NB4 (cell line): Measurements from ENCODE around the gene VMAC.

Experiments
- DNase-seq: peaks from one replicate; pipeline ENCODE4 v3.0.0; 2010; ENCODE audit warnings: low read depth
- H3K4me3 ChIP-seq: one replicate; pipeline ENCODE4 v1.5.1; 2011; ENCODE audit warnings: mild to moderate bottlenecking, low read depth, low read length, moderate library complexity
- CTCF ChIP-seq: IDR thresholded peaks from one replicate; pipeline ENCODE4 v1.5.1; 2012; ENCODE audit warnings: low read depth, low read length
- MAX ChIP-seq: IDR thresholded peaks from 2 replicates; pipeline ENCODE4 v1.6.1; 2011; ENCODE audit warnings: low read depth, low read length
- MYC ChIP-seq: IDR thresholded peaks from 2 replicates; pipeline ENCODE4 v1.6.1; 2011; ENCODE audit warnings: low read depth, low read length
- POLR2A ChIP-seq: IDR thresholded peaks from 2 replicates; pipeline ENCODE4 v1.6.1; 2011; ENCODE audit warnings: mild to moderate bottlenecking; ENCODE audit not compliant: insufficient read length; ENCODE audit errors: extremely low read depth

Gene VMAC

GRCh38 chr19:5948752-5949564 lies 44.3 kb downstream of the VMAC start:
- DNase-seq, result no peak
- H3K4me3 ChIP-seq, result no peak overlapping the region
- no peak for TF ChIP-seq MAX
- TF ChIP-seq POLR2A, result no peak
- TF ChIP-seq MYC, result no peak
- no peak for TF ChIP-seq CTCF

- TF ChIP-seq MAX (no peak), CTCF (no peak), MYC (no peak), POLR2A (no peak)
- no peak for DNase-seq
- H3K4me3 ChIP-seq, result no peak overlapping the region
Observed at GRCh38 chr19:5949792-5950305, 45.2 kb downstream of the VMAC start.

- DNase-seq, result no peak
- TF ChIP-seq CTCF (no peak), POLR2A (no peak), MAX (no peak), MYC (no peak)
- H3K4me3 ChIP-seq, result no peak overlapping the region
Observed at GRCh38 chr19:5950741-5951140, 46.1 kb downstream of the VMAC start.

GRCh38 chr19:5951338-5951861 lies 46.7 kb downstream of the VMAC start:
- TF ChIP-seq CTCF, result no peak
- no peak for TF ChIP-seq MYC
- TF ChIP-seq MAX, result no peak
- TF ChIP-seq POLR2A, result no peak
- no peak for DNase-seq
- H3K4me3 ChIP-seq, result no peak overlapping the region

GRCh38 chr19:5952193-5953029 lies 47.7 kb downstream of the VMAC start:
- no peak for TF ChIP-seq MAX
- no peak for TF ChIP-seq CTCF
- no peak for TF ChIP-seq POLR2A
- no peak for TF ChIP-seq MYC
- DNase-seq, result no peak
- no peak overlapping the region for H3K4me3 ChIP-seq
